Measurements from ENCODE around the gene TOMM6. TPM values are rescaled to one million over a fixed set of nuclear protein-coding genes. Genes with fewer than 3 reads are reported as not detected.
A peak's percentile ranks its signal among the peaks of the same experiment; 100 is the strongest.

Gene TOMM6
- total RNA-seq, 1 experiment from 2014 or later = 202 TPM

DNA sequence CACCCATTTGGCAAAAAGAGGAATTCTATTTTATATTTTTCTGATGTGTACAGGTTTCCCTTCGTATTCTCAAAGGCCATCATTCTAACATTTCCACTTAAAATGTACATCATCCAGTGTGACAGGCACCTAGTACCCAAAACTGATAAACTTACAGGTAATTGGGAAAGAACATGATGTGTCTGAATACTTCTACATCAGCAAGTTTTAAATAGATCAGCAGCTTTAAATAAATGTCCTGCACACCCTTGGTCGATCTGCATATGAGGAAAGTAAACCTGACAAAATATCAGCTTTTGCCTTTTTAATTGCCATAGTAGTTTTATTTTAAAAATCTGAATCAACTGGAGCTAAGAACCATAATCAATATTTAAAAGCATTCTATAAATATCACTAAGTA lies 26.5 kb downstream of the TOMM6 start:
- no peaks in the 10 kb centered on the region for H3K27me3 Mint-ChIP-seq (ENCODE audit: insufficient read depth, unreplicated experiment)
- H3K36me3 Mint-ChIP-seq (ENCODE audit: insufficient read depth, unreplicated experiment) = no peaks in the 10 kb centered on the region
- intact Hi-C loops (cut with micrococcal nuclease) = no loop called here
- no peaks in the 10 kb centered on the region for H3K9me3 Mint-ChIP-seq (ENCODE audit: unreplicated experiment)
- BruUV-seq (replicated peaks) = no TSS peak
- no peak for DNase-seq (ENCODE audit: unreplicated experiment)
- ChIA-PET POLR2A (interaction anchor here (0.5 to 1.6 kb wide), 8 partner anchors 12 to 466 kb away, joined by 3 to 6 read pairs (median 3); partner anchors contain the start of gene TOMM6), CTCF (no interaction called here)
- H3K4me1 Mint-ChIP-seq (ENCODE audit: insufficient read depth, unreplicated experiment) = peaks cover 7% of the 10 kb centered on the region
- no peak overlapping the region for H3K27ac Mint-ChIP-seq (ENCODE audit: low read depth, unreplicated experiment)
- TF ChIP-seq, protein P1, sequence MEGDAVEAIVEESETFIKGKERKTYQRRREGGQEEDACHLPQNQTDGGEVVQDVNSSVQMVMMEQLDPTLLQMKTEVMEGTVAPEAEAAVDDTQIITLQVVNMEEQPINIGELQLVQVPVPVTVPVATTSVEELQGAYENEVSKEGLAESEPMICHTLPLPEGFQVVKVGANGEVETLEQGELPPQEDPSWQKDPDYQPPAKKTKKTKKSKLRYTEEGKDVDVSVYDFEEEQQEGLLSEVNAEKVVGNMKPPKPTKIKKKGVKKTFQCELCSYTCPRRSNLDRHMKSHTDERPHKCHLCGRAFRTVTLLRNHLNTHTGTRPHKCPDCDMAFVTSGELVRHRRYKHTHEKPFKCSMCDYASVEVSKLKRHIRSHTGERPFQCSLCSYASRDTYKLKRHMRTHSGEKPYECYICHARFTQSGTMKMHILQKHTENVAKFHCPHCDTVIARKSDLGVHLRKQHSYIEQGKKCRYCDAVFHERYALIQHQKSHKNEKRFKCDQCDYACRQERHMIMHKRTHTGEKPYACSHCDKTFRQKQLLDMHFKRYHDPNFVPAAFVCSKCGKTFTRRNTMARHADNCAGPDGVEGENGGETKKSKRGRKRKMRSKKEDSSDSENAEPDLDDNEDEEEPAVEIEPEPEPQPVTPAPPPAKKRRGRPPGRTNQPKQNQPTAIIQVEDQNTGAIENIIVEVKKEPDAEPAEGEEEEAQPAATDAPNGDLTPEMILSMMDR (IDR thresholded peaks at IDR 0.05; ENCODE audit: unreplicated experiment) = no peak
- H3K4me3 Mint-ChIP-seq (ENCODE audit: unreplicated experiment) = no peak overlapping the region

DNA sequence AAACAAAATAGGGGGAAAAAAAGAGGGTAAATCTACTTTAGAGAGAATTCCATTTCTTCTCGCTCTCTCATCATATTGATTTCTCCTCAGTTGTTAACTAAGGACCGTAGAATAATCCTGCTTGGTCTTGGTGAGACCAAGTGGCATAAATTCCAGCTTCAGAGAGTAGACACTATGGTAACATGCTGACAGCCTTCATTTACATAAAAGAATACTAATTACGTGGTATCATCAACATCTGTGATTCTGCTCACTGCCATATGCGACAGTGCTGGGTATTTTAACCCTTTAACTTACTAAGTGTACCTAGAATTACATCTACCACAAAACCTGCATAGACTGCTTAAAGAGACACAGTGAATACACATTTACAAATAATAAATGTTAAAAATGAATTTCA lies 27.1 kb downstream of the TOMM6 start:
- ChIA-PET CTCF (interaction anchor here (0.6 to 0.7 kb wide), 2 partner anchors 13 to 24 kb away, joined by 3 to 7 read pairs; no protein-coding TSS in a partner anchor), POLR2A (interaction anchor here (0.9 to 1.4 kb wide), 4 partner anchors 13 to 120 kb away, joined by 3 to 4 read pairs (median 3); no protein-coding TSS in a partner anchor)
- intact Hi-C loops (cut with micrococcal nuclease) = no loop called here
- TF ChIP-seq, protein P1 (IDR thresholded peaks at IDR 0.05; ENCODE audit: unreplicated experiment) = no peak
- Mint-ChIP-seq H3K4me3 (ENCODE audit: unreplicated experiment) (no peak overlapping the region), H3K27ac (ENCODE audit: low read depth, unreplicated experiment) (no peak overlapping the region), H3K4me1 (ENCODE audit: insufficient read depth, unreplicated experiment) (peaks cover 7% of the 10 kb centered on the region), H3K27me3 (ENCODE audit: insufficient read depth, unreplicated experiment) (no peaks in the 10 kb centered on the region), H3K36me3 (ENCODE audit: insufficient read depth, unreplicated experiment) (no peaks in the 10 kb centered on the region), H3K9me3 (ENCODE audit: unreplicated experiment) (no peaks in the 10 kb centered on the region)
- DNase-seq (ENCODE audit: unreplicated experiment) = no peak
- BruUV-seq (replicated peaks) = no TSS peak

DNA sequence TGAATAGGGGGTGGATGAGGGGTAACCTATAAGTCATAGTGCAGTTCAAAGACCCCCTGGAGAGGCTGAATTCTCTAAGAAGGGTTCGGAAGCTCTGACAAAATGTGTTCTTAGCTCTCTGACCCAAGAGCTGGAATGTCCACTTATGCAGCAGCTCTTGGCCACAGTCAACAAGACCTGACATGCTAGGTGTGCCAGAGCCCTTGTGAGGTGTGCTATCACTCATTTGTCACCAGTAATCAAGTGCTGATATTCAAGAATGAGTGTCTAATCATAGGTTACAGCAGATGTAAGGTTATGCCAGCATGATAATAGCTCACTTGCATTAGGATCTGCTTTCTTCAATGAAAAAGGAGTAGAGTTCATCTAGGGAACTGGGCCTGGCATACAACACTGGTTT lies 28.1 kb downstream of the TOMM6 start:
- H3K36me3 Mint-ChIP-seq (ENCODE audit: insufficient read depth, unreplicated experiment) = no peaks in the 10 kb centered on the region
- no peaks in the 10 kb centered on the region for H3K27me3 Mint-ChIP-seq (ENCODE audit: insufficient read depth, unreplicated experiment)
- TF ChIP-seq, protein P1 (IDR thresholded peaks at IDR 0.05; ENCODE audit: unreplicated experiment) = no peak
- no peak for DNase-seq (ENCODE audit: unreplicated experiment)
- H3K4me1 Mint-ChIP-seq (ENCODE audit: insufficient read depth, unreplicated experiment) = peaks cover 7% of the 10 kb centered on the region
- POLR2A ChIA-PET = interaction anchor here (0.9 to 1.0 kb wide), 2 partner anchors 22 to 80 kb away, joined by 3 read pairs; no protein-coding TSS in a partner anchor
- no TSS peak for BruUV-seq (replicated peaks)
- no peaks in the 10 kb centered on the region for H3K9me3 Mint-ChIP-seq (ENCODE audit: unreplicated experiment)
- no peak overlapping the region for H3K4me3 Mint-ChIP-seq (ENCODE audit: unreplicated experiment)
- H3K27ac Mint-ChIP-seq (ENCODE audit: low read depth, unreplicated experiment) = no peak overlapping the region
- intact Hi-C loops (cut with micrococcal nuclease) = no loop called here
- CTCF ChIA-PET = interaction anchor here (0.7 to 2.3 kb wide), 3 partner anchors 14 to 106 kb away, joined by 3 to 9 read pairs (median 4); partner anchors contain the start of genes BYSL and MED20

DNA sequence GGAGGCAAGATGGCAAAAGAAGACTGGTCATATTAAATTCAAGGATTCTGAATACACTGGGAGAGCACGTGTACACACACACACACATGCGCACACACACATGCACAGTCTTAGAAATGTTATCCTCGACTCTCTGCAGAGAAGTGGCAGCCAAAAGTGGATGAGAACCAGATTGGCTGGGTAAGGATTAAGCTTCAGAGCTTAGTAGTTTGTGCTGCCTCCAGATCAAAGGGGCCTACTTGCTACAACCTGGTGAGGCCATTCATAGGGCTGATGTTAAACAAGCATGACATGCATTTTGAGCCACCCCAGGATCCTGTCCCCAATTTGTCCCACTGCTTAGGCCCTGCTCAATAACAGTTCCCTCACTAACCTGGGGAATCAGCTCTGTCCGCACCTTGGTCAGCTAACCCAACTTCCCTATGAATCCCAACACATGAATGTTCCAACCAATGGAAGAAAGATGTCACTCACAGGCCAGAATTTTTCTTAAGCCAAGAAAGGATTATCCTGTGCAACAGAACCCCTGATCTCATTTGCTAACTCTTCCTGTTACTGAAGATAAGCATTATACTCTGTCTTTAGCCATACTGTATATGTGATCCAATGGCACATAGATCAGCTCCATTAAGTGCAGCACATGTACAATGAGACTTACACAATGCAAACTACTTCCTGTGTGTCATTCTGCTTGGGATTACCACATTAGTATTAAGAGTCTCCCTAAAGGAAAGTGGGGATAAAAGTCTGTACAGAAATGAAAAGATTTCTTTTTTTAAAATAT lies 31.0 kb downstream of the TOMM6 start:
- Mint-ChIP-seq H3K27ac (ENCODE audit: low read depth, unreplicated experiment) (no peak overlapping the region), H3K27me3 (ENCODE audit: insufficient read depth, unreplicated experiment) (no peaks in the 10 kb centered on the region), H3K4me1 (ENCODE audit: insufficient read depth, unreplicated experiment) (peaks cover 7% of the 10 kb centered on the region), H3K9me3 (ENCODE audit: unreplicated experiment) (no peaks in the 10 kb centered on the region), H3K36me3 (ENCODE audit: insufficient read depth, unreplicated experiment) (no peaks in the 10 kb centered on the region), H3K4me3 (ENCODE audit: unreplicated experiment) (no peak overlapping the region)
- TF ChIP-seq, protein P1 (IDR thresholded peaks at IDR 0.05; ENCODE audit: unreplicated experiment) = no peak
- ChIA-PET POLR2A (no interaction called here), CTCF (interaction anchor here (0.6 to 0.9 kb wide), 2 partner anchors 18 to 19 kb away, joined by 3 read pairs; no protein-coding TSS in a partner anchor)
- DNase-seq (ENCODE audit: unreplicated experiment) = peak; percentile 26
- BruUV-seq (replicated peaks) = no TSS peak
- intact Hi-C loops (cut with micrococcal nuclease) = no loop called here
